Psoas muscle (tissue), 8 donors: Measurements from ENCODE around the gene DLG5. TPM values are rescaled to one million over a fixed set of nuclear protein-coding genes. Genes with fewer than 3 reads are reported as not detected.

Experiments used
- ATAC-seq, 4 donors: fragments of 200-7000 bp; cut with Tn5 transposase; one replicate each; pipeline ENCODE4 v1.9.1; 2020; ENCODE audit warnings: moderate library complexity in 3 of 4, mild to moderate bottlenecking in 2 of 4
- DNase-seq, 2 donors: peaks; one replicate each; pipeline ENCODE4 v3.0.0-alpha.2; 2020
- H3K27ac ChIP-seq: fragments of 200-600 bp; one replicate; pipeline ENCODE4 v1.8.0; 2022
- H3K27me3 ChIP-seq, 3 donors: fragments of 200-600 bp in 1 of 3; one replicate each; pipeline versions ENCODE4 v1.6.1 to v1.8.0; 2013 to 2022; ENCODE audit warnings: low read length in 2 of 3, mild to moderate bottlenecking in 2 of 3, moderate library complexity in 1 of 3; ENCODE audit not compliant: insufficient read depth in 3 of 3
- H3K36me3 ChIP-seq, 2 donors: fragments of 200-600 bp in 1 of 2; one replicate each; pipeline versions ENCODE4 v1.6.1 to v1.8.0; 2013 to 2022; ENCODE audit warnings: low read depth in 1 of 2, mild to moderate bottlenecking in 1 of 2, moderate library complexity in 1 of 2; ENCODE audit not compliant: insufficient read depth in 1 of 2
- H3K4me1 ChIP-seq: fragments of 200-600 bp; one replicate; pipeline ENCODE4 v1.8.0; 2022
- H3K4me3 ChIP-seq: fragments of 200-600 bp; one replicate; pipeline ENCODE4 v1.8.0; 2022; ENCODE audit warnings: mild to moderate bottlenecking
- H3K9me3 ChIP-seq: fragments of 200-600 bp; one replicate; pipeline ENCODE4 v1.8.0; 2022
- CTCF ChIP-seq: fragments of 200-600 bp; IDR thresholded peaks from one replicate; pipeline ENCODE4 v1.8.0; 2022; ENCODE audit warnings: antibody characterized with exemption
- WGBS, 3 donors: extraction: QIAGEN DNeasy Blood & Tissue Kit; methylation state at CpG; one replicate each; pipeline versions ENCODE4 v1.1.6 to v1.1.7; 2013; 5-methylcytosine and 5-hydroxymethylcytosine counted together
- intact Hi-C, 2 donors: fragments of 100-400 bp; cut with DNase I; formaldehyde crosslinking; loops; one replicate each; pipeline versions ENCODE4 v1.11.0 to v1.14.2; 2022
- long read RNA-seq, 2 donors: library from polyadenylated mRNA; unstranded; transcript quantifications; one replicate each; pipeline ENCODE4 v2.0.0, GENCODE V29; 2021
- polyA plus RNA-seq, 3 donors: library from polyadenylated mRNA; stranded (reverse); fragments of 200-250 nt; gene quantifications; one replicate each; pipeline ENCODE4 v1.2.3, GENCODE V29; 2013
- total RNA-seq, 4 donors: library from RNA; stranded (reverse); fragmentation: NEBNext Ultra II Directional in 2 of 4; extraction: Animal tissue kit (Norgen Biotek cat#: 25700) in 2 of 4; gene quantifications; one replicate each; pipeline versions ENCODE4 v1.2.1 to v1.2.4, GENCODE V29; 2021 to 2023
- donor health status: healthy with polysubstance abuse.
- donor health status: DM: no; HTN: no; CAD: no; lungs with moderate emphysema.
- donor health status: Bipolar disorder and iron deficiency.
- donor health status: healthy.
- donor health status: DM: yes; HTN: yes; CAD: no.
- donor health status: DM: no; HTN: no; CAD: no.
- donor health status: DM: no; HTN: no; CAD: no.
- donor health status: DM: yes; HTN: yes; CAD: no.

DLG5 gene, protein sequence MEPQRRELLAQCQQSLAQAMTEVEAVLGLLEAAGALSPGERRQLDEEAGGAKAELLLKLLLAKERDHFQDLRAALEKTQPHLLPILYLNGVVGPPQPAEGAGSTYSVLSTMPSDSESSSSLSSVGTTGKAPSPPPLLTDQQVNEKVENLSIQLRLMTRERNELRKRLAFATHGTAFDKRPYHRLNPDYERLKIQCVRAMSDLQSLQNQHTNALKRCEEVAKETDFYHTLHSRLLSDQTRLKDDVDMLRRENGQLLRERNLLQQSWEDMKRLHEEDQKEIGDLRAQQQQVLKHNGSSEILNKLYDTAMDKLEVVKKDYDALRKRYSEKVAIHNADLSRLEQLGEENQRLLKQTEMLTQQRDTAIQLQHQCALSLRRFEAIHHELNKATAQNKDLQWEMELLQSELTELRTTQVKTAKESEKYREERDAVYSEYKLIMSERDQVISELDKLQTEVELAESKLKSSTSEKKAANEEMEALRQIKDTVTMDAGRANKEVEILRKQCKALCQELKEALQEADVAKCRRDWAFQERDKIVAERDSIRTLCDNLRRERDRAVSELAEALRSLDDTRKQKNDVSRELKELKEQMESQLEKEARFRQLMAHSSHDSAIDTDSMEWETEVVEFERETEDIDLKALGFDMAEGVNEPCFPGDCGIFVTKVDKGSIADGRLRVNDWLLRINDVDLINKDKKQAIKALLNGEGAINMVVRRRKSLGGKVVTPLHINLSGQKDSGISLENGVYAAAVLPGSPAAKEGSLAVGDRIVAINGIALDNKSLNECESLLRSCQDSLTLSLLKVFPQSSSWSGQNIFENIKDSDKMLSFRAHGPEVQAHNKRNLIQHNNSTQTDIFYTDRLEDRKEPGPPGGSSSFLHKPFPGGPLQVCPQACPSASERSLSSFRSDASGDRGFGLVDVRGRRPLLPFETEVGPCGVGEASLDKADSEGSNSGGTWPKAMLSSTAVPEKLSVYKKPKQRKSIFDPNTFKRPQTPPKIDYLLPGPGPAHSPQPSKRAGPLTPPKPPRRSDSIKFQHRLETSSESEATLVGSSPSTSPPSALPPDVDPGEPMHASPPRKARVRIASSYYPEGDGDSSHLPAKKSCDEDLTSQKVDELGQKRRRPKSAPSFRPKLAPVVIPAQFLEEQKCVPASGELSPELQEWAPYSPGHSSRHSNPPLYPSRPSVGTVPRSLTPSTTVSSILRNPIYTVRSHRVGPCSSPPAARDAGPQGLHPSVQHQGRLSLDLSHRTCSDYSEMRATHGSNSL (N-terminal part only)
- total RNA-seq, result 10 to 100 TPM; 36.9 to 62.9 (median 39.9) TPM
- polyA plus RNA-seq, result 10 to 100 TPM; 10.2 to 18.3 (median 12.7) TPM
- long read RNA-seq, donor 1, transcript DLG5-204 (17 exons, 2,927 nt), result major isoform, 6 of 40 reads
- long read RNA-seq, donor 1, partial matches to known transcripts, result 30 of 40 reads
- long read RNA-seq, donor 1, other reads (novel, unspliced or antisense), result 4 of 40 reads
- long read RNA-seq, donor 2, full-length matches to known transcripts, result 8 of 55 reads
- long read RNA-seq, donor 2, partial matches to known transcripts, result 33 of 55 reads
- long read RNA-seq, donor 2, other reads (novel, unspliced or antisense), result 14 of 55 reads

DNA sequence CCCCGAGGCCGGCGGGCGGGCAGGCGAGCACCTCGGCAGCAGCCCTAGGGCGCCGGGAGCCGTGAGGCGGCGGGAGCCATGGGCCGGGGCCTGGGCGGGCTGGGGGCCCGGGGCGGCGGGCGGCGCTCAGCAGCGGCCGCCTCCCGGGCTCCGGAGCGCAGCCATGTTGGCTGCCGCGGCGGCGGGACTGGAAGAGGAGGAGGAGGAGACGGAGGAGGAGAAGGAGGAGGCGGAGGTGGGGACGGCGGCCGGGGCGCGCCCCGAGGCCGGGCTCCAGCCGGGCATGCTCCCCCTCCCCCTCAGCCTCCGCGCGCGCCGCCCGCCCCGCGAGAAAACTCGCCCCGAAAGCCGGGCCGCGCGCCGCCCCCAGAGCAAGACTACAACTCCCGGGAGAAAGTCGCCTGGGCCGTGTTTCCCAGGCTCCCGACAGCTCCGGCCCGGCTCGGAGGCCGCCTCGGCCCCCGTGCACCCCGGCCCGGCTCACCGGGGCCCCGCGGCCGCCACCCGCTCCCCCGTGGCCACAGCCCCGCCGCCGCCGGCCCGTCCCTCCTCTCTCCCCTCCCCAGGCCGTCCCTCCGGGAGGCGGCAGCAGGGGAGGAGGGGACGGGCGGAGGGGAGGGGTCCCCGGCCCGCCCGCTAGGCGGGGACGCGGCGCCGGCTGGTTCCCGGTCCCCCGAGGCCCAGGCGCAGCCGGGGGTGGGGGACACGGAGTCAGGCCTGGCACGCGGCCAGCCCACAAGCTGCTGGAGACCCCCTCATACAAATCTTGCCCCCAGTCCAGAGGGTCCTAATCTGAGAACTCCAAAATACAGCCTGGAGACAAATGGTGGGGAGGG lies at the start of gene DLG5:
TSS of gene DLG5 (minus strand) at position 190 of the 836 bp plus-strand sequence. CDS start 235 bp downstream, outside the sequence.
- Histone ChIP-seq H3K4me1 (peaks cover 10% of the 10 kb centered on the region), H3K9me3 (no peaks in the 10 kb centered on the region), H3K27me3 (no peaks in the 10 kb centered on the region), H3K4me3 (peak within 1 kb of the TSS; percentile 90), H3K27ac (peak within 1 kb of the TSS; percentile 84), H3K36me3 (no peaks in the 10 kb centered on the region)
- intact Hi-C loops, result loop anchor here in 1 of 2 donors (5.0 kb wide), 3 partner anchors 46 to 79 kb away; no protein-coding TSS in a partner anchor
- WGBS, 3 donors, result 0 to 1% (median 0%) methylated on average over 33 to 93 of the region's 95 CpGs
- ATAC-seq (peak; percentile 75 to 82 (median 77)), DNase-seq (peak; percentile 78 to 85)
- no peak for TF ChIP-seq CTCF

GRCh38 chr10:77975086-77975666 lies 48.6 kb upstream of the DLG5 start:
- ATAC-seq, result no peak
- peak overlapping the region; percentile 88 for H3K27ac ChIP-seq
- H3K4me1 ChIP-seq, result peaks cover 30% of the 10 kb centered on the region
- H3K9me3 ChIP-seq, result no peaks in the 10 kb centered on the region
- H3K27me3 ChIP-seq, result no peaks in the 10 kb centered on the region
- no peak for TF ChIP-seq CTCF
- no peak overlapping the region for H3K4me3 ChIP-seq
- no peak for DNase-seq
- peaks cover 7 to 39% of the 10 kb centered on the region in 2 donors for H3K36me3 ChIP-seq
- WGBS, 3 donors, result 81 to 90% (median 83%) methylated on average over 9 of the region's 9 CpGs
- intact Hi-C loops, result no loop called here

DNA sequence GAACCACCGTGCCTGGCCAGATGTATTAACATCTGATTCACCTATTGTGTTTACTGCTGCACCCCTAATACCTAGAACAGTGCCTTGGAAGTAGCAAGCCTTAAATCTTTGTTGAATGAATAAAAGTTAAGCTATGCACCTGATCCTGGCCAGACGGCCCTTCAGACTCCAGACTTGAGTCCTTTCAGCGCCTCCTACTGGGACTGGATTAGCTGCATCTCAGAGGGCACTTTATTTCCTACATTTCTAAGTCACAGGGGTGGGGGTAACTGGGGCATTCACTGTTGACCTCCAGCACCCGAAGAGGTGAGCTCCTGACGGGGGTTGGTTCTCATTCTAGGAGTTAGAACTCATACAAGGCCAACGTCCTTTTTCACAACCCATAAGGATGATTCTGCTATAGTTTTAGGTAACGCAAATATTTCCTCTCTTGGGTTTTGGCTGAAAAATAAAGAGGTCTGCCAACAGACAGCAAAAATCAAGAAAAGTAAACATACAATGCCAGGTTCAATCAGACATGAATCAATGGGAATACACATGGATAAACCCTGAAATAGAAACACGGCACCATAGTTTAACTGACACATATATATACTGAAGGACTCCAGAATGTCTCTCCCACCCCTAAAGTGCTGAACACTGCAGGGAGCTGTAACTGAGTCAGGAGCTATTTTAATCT lies 48.0 kb upstream of the DLG5 start:
- TF ChIP-seq CTCF, result no peak
- Histone ChIP-seq H3K36me3 (peaks cover 4 to 33% of the 10 kb centered on the region in 2 donors), H3K27ac (peak overlapping the region; percentile 88), H3K9me3 (no peaks in the 10 kb centered on the region), H3K27me3 (no peaks in the 10 kb centered on the region), H3K4me3 (no peak overlapping the region), H3K4me1 (peaks cover 30% of the 10 kb centered on the region)
- DNase-seq (no peak), ATAC-seq (no peak)
- 71 to 82% (median 74%) methylated on average over 8 of the region's 8 CpGs for WGBS, 3 donors
- intact Hi-C loops, result loop anchor here in 1 of 2 donors (5.0 kb wide), 1 partner anchor 47 kb away; the partner anchor contains the start of gene DLG5
